GM19238 (cell line): Measurements from ENCODE around the gene SDR9C7.

Source experiments
- DNase-seq: peaks from one replicate; pipeline ENCODE4 v3.0.0; 2011; ENCODE audit warnings: low spot score; ENCODE audit not compliant: insufficient read length

The SDR9C7 gene

GRCh38 chr12:56877195-56878009 is 56.8 kb downstream of the SDR9C7 start:
- DNase-seq = no peak

GRCh38 chr12:56874821-56875220 is 59.4 kb downstream of the SDR9C7 start:
- DNase-seq = no peak

- no peak for DNase-seq
Measured at GRCh38 chr12:56873382-56873781, 60.8 kb downstream of the SDR9C7 start.
